ENCODE results near the gene KIAA0753.
"Not testable (repeated sequence)": the region's sequence is repeated elsewhere in the genome, so short reads cannot be mapped to it uniquely, and the experiment has no call there.

Gene KIAA0753

GRCh38 chr17:6608321-6608720 is 32.2 kb downstream of the KIAA0753 start:
- H3K36me3 Mint-ChIP-seq (ENCODE audit: low read depth), result peaks cover 16% of the 10 kb centered on the region
- H3K9me3 Mint-ChIP-seq, result no peaks in the 10 kb centered on the region
- no peak overlapping the region for H3K27ac Mint-ChIP-seq
- no peaks in the 10 kb centered on the region for H3K27me3 Mint-ChIP-seq (ENCODE audit: low read depth)
- no peak overlapping the region for H3K4me3 Mint-ChIP-seq
- no peaks in the 10 kb centered on the region for H3K4me1 Mint-ChIP-seq (ENCODE audit: low read depth)

DNA sequence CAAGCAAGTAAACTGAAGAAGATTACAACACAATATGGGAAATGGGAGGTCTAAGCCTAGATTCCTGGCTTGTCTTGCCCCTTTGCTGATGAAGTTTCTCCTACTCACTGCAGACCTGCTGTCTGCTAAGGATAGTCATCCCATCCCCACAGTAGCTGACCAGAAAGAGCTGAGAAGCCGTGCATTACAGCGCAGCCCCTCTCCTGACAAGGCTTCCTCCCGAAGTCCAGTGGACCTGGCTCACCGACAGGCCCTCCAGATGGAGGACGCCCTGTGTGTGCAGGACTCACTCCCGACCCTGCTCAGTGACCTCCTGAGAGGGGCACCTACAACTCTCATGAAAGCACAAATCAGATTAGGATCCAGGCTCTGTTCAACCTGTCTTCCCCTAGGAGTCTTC is 35.4 kb downstream of the KIAA0753 start:
- no peaks in the 10 kb centered on the region for H3K27me3 Mint-ChIP-seq (ENCODE audit: low read depth)
- H3K4me3 Mint-ChIP-seq, result no peak overlapping the region
- no peak overlapping the region for H3K27ac Mint-ChIP-seq
- peaks cover 22% of the 10 kb centered on the region for H3K36me3 Mint-ChIP-seq (ENCODE audit: low read depth)
- H3K9me3 Mint-ChIP-seq, result no peaks in the 10 kb centered on the region
- H3K4me1 Mint-ChIP-seq (ENCODE audit: low read depth), result no peaks in the 10 kb centered on the region

DNA sequence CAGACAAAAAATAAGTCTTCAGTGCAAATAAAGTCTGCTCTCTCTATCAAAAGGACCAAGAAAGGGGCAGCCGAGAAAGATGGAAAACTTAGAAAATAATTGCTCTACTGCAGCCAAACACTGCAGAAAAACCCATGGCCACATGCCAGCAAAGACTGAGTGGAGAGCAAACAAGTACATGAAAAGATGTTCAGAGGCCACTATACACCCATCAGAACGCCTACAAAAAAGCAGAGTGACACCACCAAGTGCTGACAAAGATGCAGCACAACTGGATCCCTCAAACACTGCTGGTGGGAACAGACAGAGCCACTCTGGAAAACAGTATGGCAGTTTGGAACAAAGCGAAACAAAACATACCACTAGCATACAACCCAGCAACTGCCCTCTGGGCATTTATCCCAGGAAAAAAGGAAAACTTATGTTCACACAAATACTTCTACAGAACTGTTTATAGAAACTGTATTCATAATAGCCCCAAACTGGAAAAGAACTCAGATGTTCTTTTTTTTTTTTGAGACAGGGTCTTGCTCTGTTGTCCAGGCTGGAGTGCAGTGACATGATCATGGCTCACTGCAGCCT is 36.7 kb downstream of the KIAA0753 start:
- Mint-ChIP-seq H3K36me3 (ENCODE audit: low read depth) (peaks cover 24% of the 10 kb centered on the region), H3K4me3 (no peak overlapping the region), H3K4me1 (ENCODE audit: low read depth) (no peaks in the 10 kb centered on the region), H3K27ac (no peak overlapping the region), H3K9me3 (no peaks in the 10 kb centered on the region), H3K27me3 (ENCODE audit: low read depth) (no peaks in the 10 kb centered on the region)

DNA sequence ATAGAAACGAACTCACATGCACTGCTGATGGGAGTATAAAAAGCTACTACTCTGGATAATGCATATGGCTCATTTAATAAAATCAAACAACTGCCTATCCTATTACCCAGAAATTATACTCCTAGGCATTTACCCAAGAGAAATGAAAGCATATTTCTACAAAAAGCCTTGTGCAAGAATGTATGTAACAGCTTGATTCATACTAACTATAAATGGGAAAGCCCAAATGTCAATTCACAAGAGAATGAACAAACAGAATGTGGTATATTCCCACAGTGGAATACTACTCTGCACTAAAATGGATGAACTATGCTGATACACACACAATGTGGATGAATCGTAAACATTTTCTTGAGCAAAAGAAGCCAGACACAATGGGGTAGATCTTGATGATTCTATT is 38.4 kb downstream of the KIAA0753 start:
- no peaks in the 10 kb centered on the region for H3K4me1 Mint-ChIP-seq (ENCODE audit: low read depth)
- H3K27me3 Mint-ChIP-seq (ENCODE audit: low read depth), result no peaks in the 10 kb centered on the region
- H3K36me3 Mint-ChIP-seq (ENCODE audit: low read depth), result peaks cover 26% of the 10 kb centered on the region
- no peaks in the 10 kb centered on the region for H3K9me3 Mint-ChIP-seq
- H3K4me3 Mint-ChIP-seq, result no peak overlapping the region
- H3K27ac Mint-ChIP-seq, result no peak overlapping the region

DNA sequence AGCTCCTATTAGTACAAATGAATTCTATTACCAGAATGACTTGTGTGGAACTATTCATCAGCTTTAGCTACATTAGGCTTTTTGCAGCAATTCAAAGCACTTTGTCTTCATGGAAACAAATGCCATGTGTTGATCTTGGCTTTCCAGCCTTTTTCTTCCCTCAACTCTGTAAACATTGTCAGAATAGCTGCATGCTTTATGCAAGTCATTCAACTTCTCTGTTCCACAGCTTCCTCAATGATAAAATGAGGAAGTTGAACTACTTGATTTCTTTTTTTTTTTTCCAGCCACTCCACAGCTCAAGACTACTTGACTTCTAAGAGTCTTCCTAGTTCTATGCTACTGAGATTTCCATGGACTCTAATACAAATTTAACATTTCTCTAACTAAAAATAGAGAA is 41.1 kb downstream of the KIAA0753 start:
- peaks cover 25% of the 10 kb centered on the region for H3K36me3 Mint-ChIP-seq (ENCODE audit: low read depth)

DNA sequence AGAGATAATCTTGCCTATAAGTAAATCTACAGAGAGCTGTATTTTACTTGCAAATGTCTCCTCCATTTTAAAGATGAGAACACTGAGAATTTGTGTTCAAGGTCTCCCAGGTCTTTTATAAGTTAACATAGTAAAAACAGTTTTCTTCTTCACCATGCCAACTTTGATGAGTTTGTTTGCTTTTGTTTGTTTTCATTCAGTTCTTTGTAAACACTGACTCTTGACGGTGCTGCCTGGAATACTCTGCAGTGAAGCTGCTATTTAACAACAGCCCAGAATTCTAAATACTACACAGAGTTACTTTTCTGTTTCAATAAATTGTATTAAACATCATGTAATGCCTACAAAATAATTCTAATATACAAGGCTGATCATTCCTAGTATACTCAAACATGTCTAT is 42.8 kb downstream of the KIAA0753 start:
- no peak overlapping the region for H3K27ac Mint-ChIP-seq
- no peaks in the 10 kb centered on the region for H3K4me1 Mint-ChIP-seq (ENCODE audit: low read depth)
- peaks cover 29% of the 10 kb centered on the region for H3K36me3 Mint-ChIP-seq (ENCODE audit: low read depth)
- no peaks in the 10 kb centered on the region for H3K27me3 Mint-ChIP-seq (ENCODE audit: low read depth)
- H3K9me3 Mint-ChIP-seq, result no peaks in the 10 kb centered on the region
- H3K4me3 Mint-ChIP-seq, result no peak overlapping the region

More for the DNA sequence above, 41.1 kb downstream of the KIAA0753 start:
- Mint-ChIP-seq H3K27ac (no peak overlapping the region), H3K9me3 (no peaks in the 10 kb centered on the region), H3K4me1 (ENCODE audit: low read depth) (no peaks in the 10 kb centered on the region), H3K27me3 (ENCODE audit: low read depth) (no peaks in the 10 kb centered on the region), H3K4me3 (no peak overlapping the region)

- Mint-ChIP-seq H3K4me3 (no peak overlapping the region), H3K36me3 (ENCODE audit: low read depth) (peaks cover 33% of the 10 kb centered on the region), H3K27me3 (ENCODE audit: low read depth) (no peaks in the 10 kb centered on the region), H3K27ac (no peak overlapping the region), H3K4me1 (ENCODE audit: low read depth) (no peaks in the 10 kb centered on the region), H3K9me3 (no peaks in the 10 kb centered on the region)
These were observed 43.6 kb downstream of the KIAA0753 start for GRCh38 chr17:6596941-6597340.

DNA sequence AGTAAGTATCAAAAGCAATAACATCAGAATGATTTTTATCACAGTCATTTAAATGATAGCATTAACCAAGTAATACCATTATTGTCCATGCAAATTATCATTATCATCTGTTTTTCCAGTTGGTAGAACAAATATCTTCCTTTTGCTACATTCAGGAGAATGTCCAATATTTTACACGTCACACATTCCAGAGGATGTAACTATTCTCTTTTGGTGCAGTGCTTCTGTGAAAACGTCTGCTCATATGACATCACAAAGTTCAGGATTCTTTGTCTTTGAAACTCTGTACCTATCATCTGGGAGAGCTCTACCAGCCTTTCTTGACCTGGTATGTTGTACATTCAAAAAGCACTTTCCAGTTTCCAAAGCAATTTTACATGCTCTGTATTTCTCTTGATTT is 44.0 kb downstream of the KIAA0753 start:
- no peaks in the 10 kb centered on the region for H3K27me3 Mint-ChIP-seq (ENCODE audit: low read depth)
- H3K36me3 Mint-ChIP-seq (ENCODE audit: low read depth), result peaks cover 34% of the 10 kb centered on the region
- H3K9me3 Mint-ChIP-seq, result no peaks in the 10 kb centered on the region
- H3K4me3 Mint-ChIP-seq, result no peak overlapping the region
- no peaks in the 10 kb centered on the region for H3K4me1 Mint-ChIP-seq (ENCODE audit: low read depth)
- H3K27ac Mint-ChIP-seq, result no peak overlapping the region

DNA sequence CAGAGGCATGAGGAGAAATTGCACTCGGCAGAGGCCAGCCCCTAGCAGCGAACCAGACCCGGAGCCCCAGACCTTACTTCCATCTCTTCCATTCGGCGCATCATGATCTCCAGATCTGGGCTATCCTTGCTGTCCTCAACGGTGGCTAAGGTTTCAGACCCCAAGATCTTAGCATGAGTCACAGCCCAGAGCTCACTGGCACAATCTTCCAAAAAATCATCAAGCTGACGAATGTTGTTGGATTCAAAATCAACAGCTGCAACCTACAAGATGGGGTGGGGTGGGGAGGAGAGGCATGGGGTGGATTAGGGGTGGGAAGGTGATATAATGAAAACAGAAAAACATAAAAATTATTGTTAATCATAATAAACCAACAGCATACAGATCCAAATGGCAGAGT is 44.4 kb downstream of the KIAA0753 start:
- Mint-ChIP-seq H3K36me3 (ENCODE audit: low read depth) (peaks cover 34% of the 10 kb centered on the region), H3K9me3 (no peaks in the 10 kb centered on the region), H3K4me3 (no peak overlapping the region)

GRCh38 chr17:6593371-6593770 is 47.1 kb downstream of the KIAA0753 start:
- H3K9me3 Mint-ChIP-seq; H3K27me3 Mint-ChIP-seq (ENCODE audit: low read depth); H3K4me1 Mint-ChIP-seq (ENCODE audit: low read depth); H3K27ac Mint-ChIP-seq; H3K4me3 Mint-ChIP-seq: not testable (repeated sequence)
- peaks cover 39% of the 10 kb centered on the region for H3K36me3 Mint-ChIP-seq (ENCODE audit: low read depth)

More for the DNA sequence above, 44.4 kb downstream of the KIAA0753 start:
- H3K27me3 Mint-ChIP-seq (ENCODE audit: low read depth), result no peaks in the 10 kb centered on the region
- H3K27ac Mint-ChIP-seq, result no peak overlapping the region
- no peaks in the 10 kb centered on the region for H3K4me1 Mint-ChIP-seq (ENCODE audit: low read depth)

DNA sequence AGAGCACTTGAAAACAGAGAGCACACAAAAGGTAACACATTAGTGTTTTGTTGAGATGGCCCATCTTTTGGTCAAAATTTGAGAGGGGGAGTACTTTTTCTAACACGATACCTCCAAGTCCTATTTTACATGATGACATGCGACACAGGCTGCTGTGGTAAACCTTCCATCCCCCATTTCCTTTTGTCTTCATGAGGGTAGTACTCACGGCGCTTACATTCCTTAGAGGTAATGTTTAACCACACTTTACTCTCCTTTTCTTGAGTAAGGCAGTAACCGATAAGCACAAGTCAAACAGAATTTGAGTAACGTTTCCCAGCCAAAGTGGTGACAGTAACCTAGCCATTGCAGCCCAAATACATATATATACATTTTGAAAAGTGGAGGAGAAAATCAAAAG is 48.3 kb downstream of the KIAA0753 start:
- Mint-ChIP-seq H3K27me3 (ENCODE audit: low read depth) (no peaks in the 10 kb centered on the region), H3K27ac (no peak overlapping the region), H3K4me1 (ENCODE audit: low read depth) (no peaks in the 10 kb centered on the region), H3K4me3 (no peak overlapping the region), H3K36me3 (ENCODE audit: low read depth) (peaks cover 44% of the 10 kb centered on the region), H3K9me3 (no peaks in the 10 kb centered on the region)

- no peak overlapping the region for H3K27ac Mint-ChIP-seq
- peaks cover 44% of the 10 kb centered on the region for H3K36me3 Mint-ChIP-seq (ENCODE audit: low read depth)
- H3K9me3 Mint-ChIP-seq, result no peaks in the 10 kb centered on the region
- no peak overlapping the region for H3K4me3 Mint-ChIP-seq
- no peaks in the 10 kb centered on the region for H3K4me1 Mint-ChIP-seq (ENCODE audit: low read depth)
- no peaks in the 10 kb centered on the region for H3K27me3 Mint-ChIP-seq (ENCODE audit: low read depth)
These were observed 48.8 kb downstream of the KIAA0753 start for GRCh38 chr17:6591599-6592158.

DNA sequence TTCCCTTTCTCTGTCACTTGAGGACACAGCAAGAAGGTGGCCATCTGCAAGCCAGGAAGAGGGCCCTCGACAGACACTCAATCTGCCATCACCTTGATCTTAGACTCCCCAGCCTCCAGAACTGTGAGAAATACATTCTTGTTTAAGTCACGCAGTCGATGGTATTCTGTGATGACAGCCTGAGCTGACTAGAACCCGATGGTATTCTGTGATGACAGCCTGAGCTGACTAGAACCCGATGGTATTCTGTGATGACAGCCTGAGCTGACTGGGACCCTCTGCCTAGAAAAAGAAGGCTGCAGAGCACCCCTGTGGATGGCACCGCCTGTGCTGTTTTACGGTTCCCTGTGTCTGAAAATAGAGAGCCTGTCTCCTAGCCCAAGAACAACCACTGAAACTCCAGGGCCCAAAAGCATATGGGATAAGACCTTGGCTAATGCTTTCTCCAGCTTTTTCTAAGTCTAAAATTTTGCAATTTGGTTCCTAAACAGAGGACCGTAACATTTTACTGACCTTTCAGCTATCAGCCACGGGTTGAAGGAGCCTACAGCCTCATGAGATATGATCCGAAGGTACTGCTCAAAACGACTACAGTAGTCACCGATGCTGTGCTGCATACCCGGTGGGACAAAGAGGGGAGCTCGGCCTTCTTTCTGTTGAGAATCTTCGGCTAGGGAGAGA is 51.1 kb downstream of the KIAA0753 start:
- H3K9me3 Mint-ChIP-seq, result peaks cover 5% of the 10 kb centered on the region
- no peak overlapping the region for H3K27ac Mint-ChIP-seq
- H3K36me3 Mint-ChIP-seq (ENCODE audit: low read depth), result peaks cover 56% of the 10 kb centered on the region
- H3K4me1 Mint-ChIP-seq (ENCODE audit: low read depth), result no peaks in the 10 kb centered on the region
- no peaks in the 10 kb centered on the region for H3K27me3 Mint-ChIP-seq (ENCODE audit: low read depth)
- H3K4me3 Mint-ChIP-seq, result no peak overlapping the region

DNA sequence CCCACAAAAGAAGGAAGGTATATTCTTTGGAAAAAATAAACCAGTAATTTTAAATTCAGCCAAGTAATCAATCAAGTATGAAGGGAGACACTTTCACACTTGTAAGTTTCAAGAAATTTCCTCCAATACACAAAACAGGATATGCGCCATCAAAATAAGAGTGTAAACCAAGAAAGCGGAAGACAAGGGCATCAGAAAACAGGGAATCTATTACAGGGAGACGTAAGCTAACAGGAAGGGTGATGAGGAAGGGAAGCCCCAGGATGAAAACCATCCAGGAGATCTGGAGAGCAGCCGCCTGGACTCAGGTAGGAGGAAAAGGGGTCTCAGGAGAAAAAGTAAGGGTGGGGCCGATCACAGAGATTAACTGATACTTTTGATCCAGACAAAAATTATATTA is 52.3 kb downstream of the KIAA0753 start:
- no peak overlapping the region for H3K4me3 Mint-ChIP-seq
- peaks cover 8% of the 10 kb centered on the region for H3K9me3 Mint-ChIP-seq
- no peaks in the 10 kb centered on the region for H3K27me3 Mint-ChIP-seq (ENCODE audit: low read depth)
- no peaks in the 10 kb centered on the region for H3K4me1 Mint-ChIP-seq (ENCODE audit: low read depth)
- no peak overlapping the region for H3K27ac Mint-ChIP-seq
- H3K36me3 Mint-ChIP-seq (ENCODE audit: low read depth), result peaks cover 62% of the 10 kb centered on the region

- no peak overlapping the region for H3K4me3 Mint-ChIP-seq
- peaks cover 8% of the 10 kb centered on the region for H3K9me3 Mint-ChIP-seq
- no peaks in the 10 kb centered on the region for H3K4me1 Mint-ChIP-seq (ENCODE audit: low read depth)
- H3K36me3 Mint-ChIP-seq (ENCODE audit: low read depth), result peaks cover 59% of the 10 kb centered on the region
- no peak overlapping the region for H3K27ac Mint-ChIP-seq
- no peaks in the 10 kb centered on the region for H3K27me3 Mint-ChIP-seq (ENCODE audit: low read depth)
These were observed 53.2 kb downstream of the KIAA0753 start for GRCh38 chr17:6587310-6587709.

All from T-helper 1 cell treated with Interleukin-12 subunit alpha and Interleukin-12 subunit beta and Interleukin-4 antibody, amounts not matched to agents 30 μg/mL and 1 μg/mL, for 36 hours (primary cell).